ENCODE measurements around the gene RRP15. TPM values are rescaled to one million over a fixed set of nuclear protein-coding genes. Genes with fewer than 3 reads are reported as not detected.

The RRP15 gene
- total RNA-seq, 1 experiment from 2014 or later = 15.2 TPM

DNA sequence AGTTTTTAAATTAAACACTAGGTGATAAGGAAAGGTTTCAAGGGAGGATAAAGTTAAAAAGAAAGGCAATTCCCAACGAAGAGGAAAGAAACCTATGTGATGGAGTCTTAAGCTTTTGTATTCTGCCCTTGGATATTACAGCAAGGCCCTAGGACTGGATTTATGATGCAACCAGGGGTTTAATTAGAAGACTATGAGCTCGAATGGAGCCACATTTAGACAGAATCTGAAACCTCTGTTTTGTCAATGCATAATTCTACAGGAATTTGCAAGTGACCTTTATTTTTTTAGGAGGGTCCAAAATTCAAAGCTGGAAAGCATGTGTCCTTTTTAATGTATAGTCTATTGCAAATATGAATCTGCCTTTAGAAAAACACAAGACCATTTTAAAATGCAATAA, 98.0 kb downstream of the RRP15 start:
- Histone ChIP-seq H3K4me2 (ENCODE audit: low read depth, low read length, poor library complexity, severe bottlenecking) (no peak overlapping the region), H3K27me3 (ENCODE audit: low read length) (no peaks in the 10 kb centered on the region), H3K9ac (ENCODE audit: low read length) (no peak overlapping the region), H3K79me2 (ENCODE audit: low read length) (no peaks in the 10 kb centered on the region), H3K27ac (ENCODE audit: low read length) (no peak overlapping the region), H4K20me1 (ENCODE audit: insufficient read depth, low read depth, low read length) (0 out of 2 replicates have a peak, but pooled peaks cover 3% of the 10 kb centered on the region), H3K36me3 (ENCODE audit: insufficient read depth, low read length) (no peaks in the 10 kb centered on the region), H2AFZ (ENCODE audit: low read length) (no peak overlapping the region), H3K4me3 (ENCODE audit: low read length) (no peak overlapping the region), H3K4me1 (ENCODE audit: low read length) (no peaks in the 10 kb centered on the region), H3K9me3 (ENCODE audit: low read length) (no peaks in the 10 kb centered on the region), H3K9me2 (replicated peaks; ENCODE audit: insufficient read depth, low read length) (no peaks in the 10 kb centered on the region)
- no peak for DNase-seq

DNA sequence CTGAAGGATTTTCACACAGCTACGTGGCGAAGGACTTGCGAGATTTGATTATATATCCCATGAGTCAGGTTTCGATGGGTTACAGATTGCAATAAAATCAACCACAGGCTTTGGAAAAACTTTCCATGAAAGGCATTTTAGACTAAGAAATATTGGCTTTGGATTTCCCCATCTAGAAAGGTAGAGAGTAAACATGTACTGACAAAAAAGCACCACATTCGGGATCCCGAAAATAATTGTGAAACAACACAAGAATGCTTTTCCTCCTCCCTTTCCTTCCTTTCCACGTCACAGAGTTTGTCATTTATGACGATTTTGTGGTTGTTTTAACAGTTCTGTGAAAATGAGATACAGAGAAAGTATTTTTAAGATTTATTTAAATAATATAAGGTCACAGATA, 98.6 kb downstream of the RRP15 start:
- no peak overlapping the region for H3K4me3 ChIP-seq (ENCODE audit: low read length)
- H3K9ac ChIP-seq (ENCODE audit: low read length) = no peak overlapping the region
- no peaks in the 10 kb centered on the region for H3K9me2 ChIP-seq (replicated peaks; ENCODE audit: insufficient read depth, low read length)
- DNase-seq = no peak
- no peaks in the 10 kb centered on the region for H3K36me3 ChIP-seq (ENCODE audit: insufficient read depth, low read length)
- no peak overlapping the region for H2AFZ ChIP-seq (ENCODE audit: low read length)
- H4K20me1 ChIP-seq (ENCODE audit: insufficient read depth, low read depth, low read length) = 0 out of 2 replicates have a peak, but pooled peaks cover 3% of the 10 kb centered on the region
- H3K27me3 ChIP-seq (ENCODE audit: low read length) = no peaks in the 10 kb centered on the region
- no peak overlapping the region for H3K27ac ChIP-seq (ENCODE audit: low read length)
- H3K9me3 ChIP-seq (ENCODE audit: low read length) = no peaks in the 10 kb centered on the region
- H3K4me1 ChIP-seq (ENCODE audit: low read length) = no peaks in the 10 kb centered on the region
- H3K79me2 ChIP-seq (ENCODE audit: low read length) = no peaks in the 10 kb centered on the region
- no peak overlapping the region for H3K4me2 ChIP-seq (ENCODE audit: low read depth, low read length, poor library complexity, severe bottlenecking)

DNA sequence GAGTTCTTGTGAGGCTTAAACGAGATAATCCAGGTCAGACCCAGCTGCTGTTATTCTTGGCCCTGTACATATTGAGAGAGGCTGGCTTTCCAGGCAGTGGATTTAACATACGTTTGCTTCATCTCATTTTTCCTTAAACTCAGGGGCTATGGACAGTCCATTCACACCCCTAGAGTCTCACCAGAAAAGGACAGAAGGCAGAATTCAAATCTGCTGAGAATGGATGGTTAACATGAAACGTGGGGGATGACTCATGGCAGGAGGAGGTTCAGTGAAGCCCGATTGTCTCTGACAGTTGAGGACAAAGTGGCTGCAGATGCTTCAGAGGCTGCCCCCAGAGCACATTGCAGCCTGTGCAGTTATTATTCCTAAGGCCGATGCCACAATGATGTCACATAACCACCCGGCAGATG, 99.5 kb downstream of the RRP15 start:
- H3K4me1 ChIP-seq (ENCODE audit: low read length) = no peaks in the 10 kb centered on the region
- no peaks in the 10 kb centered on the region for H3K9me2 ChIP-seq (replicated peaks; ENCODE audit: insufficient read depth, low read length)
- H3K27ac ChIP-seq (ENCODE audit: low read length) = no peak overlapping the region

More for the DNA sequence above, 99.5 kb downstream of the RRP15 start:
- Histone ChIP-seq H3K9me3 (ENCODE audit: low read length) (no peaks in the 10 kb centered on the region), H3K27me3 (ENCODE audit: low read length) (no peaks in the 10 kb centered on the region), H3K9ac (ENCODE audit: low read length) (no peak overlapping the region), H2AFZ (ENCODE audit: low read length) (no peak overlapping the region), H3K36me3 (ENCODE audit: insufficient read depth, low read length) (no peaks in the 10 kb centered on the region), H3K4me3 (ENCODE audit: low read length) (no peak overlapping the region), H3K79me2 (ENCODE audit: low read length) (no peaks in the 10 kb centered on the region), H3K4me2 (ENCODE audit: low read depth, low read length, poor library complexity, severe bottlenecking) (no peak overlapping the region), H4K20me1 (ENCODE audit: insufficient read depth, low read depth, low read length) (0 out of 2 replicates have a peak, but pooled peaks cover 3% of the 10 kb centered on the region)
- no peak for DNase-seq

Small RNAs within 50 kb of the gene (small RNA-seq; reads per million reads assigned to genes)
- gene AC096638.1 = not detected

Other genes with a start within 250 kb of the RRP15 start
- not detected in 2 replicates for gene TGFB2, start 60.0 kb downstream of the RRP15 start, total RNA-seq (2014; rRNA removed; shearing (Covaris generic); ENCODE audit: low replicate concordance)